HTERT RPE-1 (cell line): ENCODE measurements around the gene ERRFI1.

Experiments
- in situ Hi-C: fragments of 300-500 bp; cut with MboI; formaldehyde crosslinking; loops from 4 replicates; pipeline ENCODE4 v1.14.3; 2020; ENCODE audit warnings: low sequenced_read_pairs

ERRFI1 gene

GRCh38 chr1:8020032-8020431 is 6.1 kb downstream of the ERRFI1 start:
- in situ Hi-C loops, result no loop called here

DNA sequence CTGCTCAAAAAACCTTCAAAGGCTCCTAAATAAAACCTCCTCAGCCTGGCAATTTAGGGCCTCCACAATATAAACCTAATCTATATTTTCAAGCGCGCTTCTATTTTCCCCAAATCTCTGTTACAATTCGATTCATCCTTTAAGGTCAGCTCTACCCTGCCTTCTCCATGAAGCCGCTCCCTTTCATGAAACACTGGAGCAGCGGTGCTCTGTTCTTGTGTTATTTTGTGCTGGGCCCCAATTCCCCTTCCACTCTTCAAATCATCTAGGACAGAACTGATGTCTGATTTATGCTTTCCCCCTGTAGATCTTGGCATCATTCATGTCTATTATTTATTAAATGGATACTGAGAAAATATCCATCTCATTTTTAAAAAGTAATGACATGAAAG is 6.9 kb downstream of the ERRFI1 start:
- in situ Hi-C loops, result no loop called here

- in situ Hi-C loops, result no loop called here
These were observed 7.4 kb downstream of the ERRFI1 start for GRCh38 chr1:8018492-8019228.

GRCh38 chr1:8017495-8018197 is 8.5 kb downstream of the ERRFI1 start:
- in situ Hi-C loops, result no loop called here

DNA sequence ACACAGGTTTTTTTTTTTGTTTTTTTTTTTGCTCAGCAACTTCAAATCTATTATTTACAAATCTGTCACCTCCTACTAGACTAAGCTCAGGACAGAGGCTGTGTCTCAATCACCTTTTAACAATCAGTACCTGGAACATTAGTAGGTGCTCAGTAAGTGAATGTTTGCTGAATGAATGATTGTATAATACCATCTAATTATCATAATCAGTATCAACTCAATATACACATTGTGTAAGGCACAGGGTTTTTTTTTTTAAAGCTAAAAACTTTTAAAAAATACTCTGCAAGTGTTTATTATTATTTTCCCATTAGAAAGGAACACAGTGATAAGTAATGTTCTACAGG is 9.2 kb downstream of the ERRFI1 start:
- in situ Hi-C loops, result no loop called here

- in situ Hi-C loops, result no loop called here
These were observed 9.8 kb downstream of the ERRFI1 start for GRCh38 chr1:8016210-8016894.

DNA sequence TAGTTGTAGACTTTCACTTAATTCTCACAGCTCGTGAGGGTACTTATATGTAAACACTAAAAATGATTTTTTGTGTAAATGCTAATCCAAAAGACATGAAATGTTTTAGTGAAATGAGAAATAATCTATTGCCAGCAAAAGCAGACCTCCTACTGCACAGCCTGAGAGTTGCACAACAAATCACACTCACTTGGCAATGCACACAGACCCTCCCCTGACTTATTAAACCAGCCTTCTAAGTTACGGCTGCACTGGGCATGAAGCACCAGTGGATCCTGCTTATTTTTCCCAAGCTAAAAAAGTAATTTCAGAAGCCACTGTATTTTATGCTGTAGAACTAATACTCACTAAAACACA is 10.3 kb downstream of the ERRFI1 start:
- in situ Hi-C loops, result no loop called here

DNA sequence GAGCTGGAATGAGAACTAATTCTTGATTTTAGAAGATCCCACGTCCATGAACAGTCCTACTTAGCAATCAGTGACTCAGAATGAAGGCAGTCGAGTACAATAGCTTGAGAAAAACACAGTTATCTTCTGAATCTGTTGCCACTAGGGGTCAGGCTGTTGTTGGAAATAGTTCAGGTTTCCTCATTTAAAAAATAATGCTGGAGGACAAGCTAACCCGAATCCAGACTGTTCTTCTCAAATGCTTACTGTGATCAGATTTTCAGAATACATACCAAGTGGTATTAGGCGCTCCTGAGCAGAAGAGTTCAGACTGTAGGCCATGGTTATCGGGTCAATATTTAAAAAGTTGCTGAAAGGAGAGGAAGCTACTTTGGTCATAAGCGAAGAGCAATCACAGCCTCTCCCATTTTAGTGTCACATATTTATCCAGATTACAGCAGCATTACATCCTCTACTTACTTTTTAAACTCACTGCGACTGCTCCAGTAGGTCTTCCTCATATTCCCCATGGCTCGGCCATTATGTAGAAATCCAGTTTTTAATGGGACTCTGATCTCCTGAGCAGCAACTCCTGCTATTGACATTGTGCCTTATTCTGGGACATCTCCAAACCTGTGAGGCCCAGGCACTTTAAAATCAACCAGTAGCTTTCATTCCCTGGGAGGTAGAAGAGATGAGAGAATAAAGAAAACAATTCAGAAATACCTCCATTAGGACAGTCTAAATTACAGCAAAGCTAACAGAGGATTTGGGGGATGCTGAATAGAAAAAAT is 10.9 kb downstream of the ERRFI1 start:
- in situ Hi-C loops, result no loop called here

DNA sequence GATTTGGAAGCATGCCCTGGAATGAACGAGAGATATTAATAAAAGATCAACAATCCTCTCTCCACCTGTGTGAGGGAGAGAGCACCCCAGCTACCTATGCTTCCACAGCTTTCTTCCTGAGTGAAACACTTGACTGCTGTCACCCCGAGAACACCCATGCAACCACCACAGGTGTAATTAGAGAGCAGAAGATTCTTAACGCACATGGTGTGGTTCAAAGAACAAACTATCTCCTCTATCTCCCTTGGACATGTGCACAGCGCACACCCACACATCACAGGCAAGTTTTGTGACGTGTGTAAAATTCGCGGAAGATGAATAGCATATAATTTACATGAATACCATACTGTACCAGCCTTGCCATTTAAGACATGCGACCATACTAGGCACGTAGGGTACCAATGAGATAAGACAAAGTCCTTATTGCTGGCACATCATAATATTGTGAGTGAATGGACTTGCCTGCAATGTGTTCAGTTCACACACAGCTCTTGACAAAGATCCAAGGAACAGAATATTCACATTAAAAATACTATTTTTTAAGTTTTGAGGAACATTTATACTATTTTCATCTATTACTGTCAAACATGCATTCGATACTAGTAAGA is 11.6 kb downstream of the ERRFI1 start:
- in situ Hi-C loops, result no loop called here

- in situ Hi-C loops, result no loop called here
These were observed 12.3 kb downstream of the ERRFI1 start for GRCh38 chr1:8013800-8014199.

DNA sequence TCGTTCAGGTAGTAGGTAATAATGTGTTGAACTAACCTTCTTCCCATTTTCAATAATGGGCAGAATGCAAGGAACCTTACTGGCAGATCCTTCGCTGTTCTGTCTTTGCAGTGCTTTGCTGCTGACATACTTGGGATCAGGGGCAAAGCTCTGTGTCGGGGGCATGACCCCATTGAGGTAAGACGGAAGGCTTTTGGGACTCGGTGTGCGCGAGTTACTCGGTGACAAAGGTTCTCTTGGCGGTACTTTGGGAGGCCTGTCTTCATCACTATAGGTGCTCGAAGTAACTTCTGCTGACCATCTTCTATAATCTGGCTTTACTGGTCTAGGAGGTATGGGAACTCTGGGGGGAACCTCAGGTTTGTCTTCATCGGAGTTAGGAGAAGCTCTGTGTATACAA is 12.7 kb downstream of the ERRFI1 start:
- in situ Hi-C loops, result no loop called here

- in situ Hi-C loops, result no loop called here
These were observed 13.2 kb downstream of the ERRFI1 start for GRCh38 chr1:8012955-8013354.

DNA sequence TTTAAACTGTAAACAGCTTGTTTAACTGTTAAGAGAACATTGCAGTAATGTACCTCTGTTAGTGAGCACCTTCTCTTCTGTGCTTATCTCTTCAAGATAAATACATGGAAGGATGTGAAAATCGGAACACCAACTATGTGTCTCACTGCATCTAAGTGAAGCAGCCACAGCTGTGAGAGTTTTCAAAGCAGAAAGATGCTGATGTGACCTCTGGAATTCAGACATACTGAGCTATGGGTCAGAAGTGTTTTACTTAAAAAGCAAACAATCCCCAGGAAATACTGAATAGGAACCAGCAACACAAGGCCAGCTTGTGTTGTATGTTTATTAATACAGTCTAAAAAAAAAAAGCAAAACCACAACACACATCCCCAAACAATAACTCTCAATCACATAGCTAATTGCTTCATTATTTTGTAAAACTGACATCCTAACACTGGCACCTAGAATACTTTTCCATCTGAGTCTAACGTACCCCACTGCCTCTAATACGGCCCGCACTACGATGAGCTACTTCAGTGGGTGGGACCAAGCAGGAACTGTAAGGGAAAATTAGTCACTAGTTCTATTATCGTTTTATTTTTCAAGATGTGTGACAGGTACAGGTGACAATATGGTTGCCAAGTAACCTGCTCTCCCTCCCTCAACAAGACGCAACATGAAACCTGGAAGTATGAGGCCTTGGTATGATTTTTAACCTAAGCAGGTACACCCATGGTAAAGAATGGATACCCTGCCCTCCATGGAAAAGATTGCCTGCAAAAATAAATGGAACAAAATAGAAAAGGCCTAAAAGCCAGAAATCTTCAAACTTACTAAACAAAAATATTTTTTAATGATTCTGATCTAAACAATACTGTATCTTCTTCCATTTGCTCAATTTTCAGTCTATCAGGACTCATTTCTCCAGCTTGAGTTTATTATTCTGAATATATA is 13.9 kb downstream of the ERRFI1 start:
- in situ Hi-C loops, result no loop called here

- in situ Hi-C loops, result no loop called here
These were observed 15.1 kb downstream of the ERRFI1 start for GRCh38 chr1:8011016-8011415.

- in situ Hi-C loops, result no loop called here
These were observed 15.9 kb downstream of the ERRFI1 start for GRCh38 chr1:8010080-8010664.

DNA sequence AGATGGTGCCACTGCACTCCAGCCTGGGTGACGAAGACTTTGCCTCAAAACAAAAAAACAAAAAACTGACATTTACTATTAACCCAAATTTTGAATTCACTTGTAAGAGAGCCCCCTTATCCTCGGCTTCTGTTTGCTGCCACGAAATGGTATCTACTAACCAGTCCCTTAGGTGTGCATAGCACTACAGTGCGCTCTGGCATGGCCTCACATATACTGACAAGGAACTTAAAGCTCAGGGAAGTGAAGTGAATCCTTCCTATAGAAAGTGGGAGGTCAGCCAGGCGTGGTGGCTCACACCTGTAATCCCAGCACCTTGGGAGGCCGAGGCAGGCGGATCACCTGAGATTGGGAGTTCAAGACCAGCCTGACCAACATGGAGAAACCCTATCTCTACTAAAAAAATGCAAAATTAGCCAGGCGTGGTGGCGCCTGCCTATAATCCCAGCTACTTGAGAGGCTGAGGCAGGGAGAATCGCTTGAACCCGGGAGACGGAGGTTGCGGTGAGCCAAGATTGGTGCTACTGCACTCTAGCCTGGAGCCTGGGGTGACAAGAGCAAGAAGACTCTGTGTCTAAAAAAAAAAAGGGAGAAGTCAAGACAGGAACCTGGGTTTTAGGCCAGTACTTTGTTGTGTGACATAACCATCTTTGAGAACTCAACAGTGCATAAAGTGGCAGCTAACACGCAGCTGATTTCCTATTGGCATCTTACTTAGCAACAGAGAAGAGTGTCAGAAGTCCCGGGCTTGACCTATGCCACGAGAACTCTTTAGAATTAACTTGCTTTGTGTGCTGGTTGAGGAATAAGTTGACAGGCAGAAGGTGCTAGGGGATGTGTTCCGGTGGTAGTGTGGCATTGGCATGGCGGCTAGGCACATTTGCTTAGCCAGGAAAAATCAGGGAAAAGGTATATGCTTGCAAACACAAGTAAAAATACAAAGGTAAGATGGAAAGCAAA is 16.8 kb downstream of the ERRFI1 start:
- in situ Hi-C loops, result no loop called here

- in situ Hi-C loops, result no loop called here
These were observed 19.8 kb downstream of the ERRFI1 start for GRCh38 chr1:8006037-8006963.
